Mammary epithelial cell (primary cell): ENCODE results near the gene PTHLH.

Experiments used
- CTCF ChIP-seq, 2 donors: IDR thresholded peaks in 1 of 2; conservative IDR thresholded peaks in 1 of 2; 2 replicates each; pipeline ENCODE4 v1.5.1; 2011 to 2012; ENCODE audit warnings: inconsistent platforms in 2 of 2, low read length in 2 of 2, mild to moderate bottlenecking in 2 of 2, control low read depth in 1 of 2, low read depth in 1 of 2; ENCODE audit not compliant: insufficient read depth in 1 of 2; ENCODE audit errors: extremely low read depth in 1 of 2
- EZH2 ChIP-seq: IDR thresholded peaks from 2 replicates; pipeline ENCODE4 v1.6.1; 2012; ENCODE audit warnings: low read length, inconsistent platforms, borderline replicate concordance

- no peak for TF ChIP-seq CTCF (conservative IDR thresholded peaks at IDR 0.05 in 1 of 2, IDR thresholded peaks at IDR 0.05 in 1 of 2; ENCODE audit: extremely low read depth in 1 of 2, insufficient read depth in 1 of 2, low read depth in 1 of 2, low read length in 2 of 2)
- no peak for TF ChIP-seq EZH2
Observed at GRCh38 chr12:28010036-28010435, 37.5 kb upstream of the PTHLH start.
